Umbilical cord (tissue), 2 donors: Measurements from ENCODE around the gene TMEM266. TPM values are rescaled to one million over a fixed set of nuclear protein-coding genes. Genes with fewer than 3 reads are reported as not detected.

Experiments used
- DNase-seq: peaks from one replicate; pipeline ENCODE4 v3.0.0-alpha.2; 2015; ENCODE audit warnings: low spot score
- total RNA-seq: library from RNA; depleted of rRNA; stranded (reverse); fragments of >200 nt; gene quantifications from one replicate; pipeline ENCODE4 v1.2.3, GENCODE V29; 2014; ENCODE audit warnings: low replicate concordance; ENCODE audit not compliant: insufficient read depth

TMEM266 gene
- total RNA-seq, 1 donor from 2014 or later = 1.4 TPM

GRCh38 chr15:76162036-76162398 lies 102.2 kb downstream of the TMEM266 start:
- DNase-seq = no peak

GRCh38 chr15:76162784-76163456 lies 103.1 kb downstream of the TMEM266 start:
- no peak for DNase-seq

DNA sequence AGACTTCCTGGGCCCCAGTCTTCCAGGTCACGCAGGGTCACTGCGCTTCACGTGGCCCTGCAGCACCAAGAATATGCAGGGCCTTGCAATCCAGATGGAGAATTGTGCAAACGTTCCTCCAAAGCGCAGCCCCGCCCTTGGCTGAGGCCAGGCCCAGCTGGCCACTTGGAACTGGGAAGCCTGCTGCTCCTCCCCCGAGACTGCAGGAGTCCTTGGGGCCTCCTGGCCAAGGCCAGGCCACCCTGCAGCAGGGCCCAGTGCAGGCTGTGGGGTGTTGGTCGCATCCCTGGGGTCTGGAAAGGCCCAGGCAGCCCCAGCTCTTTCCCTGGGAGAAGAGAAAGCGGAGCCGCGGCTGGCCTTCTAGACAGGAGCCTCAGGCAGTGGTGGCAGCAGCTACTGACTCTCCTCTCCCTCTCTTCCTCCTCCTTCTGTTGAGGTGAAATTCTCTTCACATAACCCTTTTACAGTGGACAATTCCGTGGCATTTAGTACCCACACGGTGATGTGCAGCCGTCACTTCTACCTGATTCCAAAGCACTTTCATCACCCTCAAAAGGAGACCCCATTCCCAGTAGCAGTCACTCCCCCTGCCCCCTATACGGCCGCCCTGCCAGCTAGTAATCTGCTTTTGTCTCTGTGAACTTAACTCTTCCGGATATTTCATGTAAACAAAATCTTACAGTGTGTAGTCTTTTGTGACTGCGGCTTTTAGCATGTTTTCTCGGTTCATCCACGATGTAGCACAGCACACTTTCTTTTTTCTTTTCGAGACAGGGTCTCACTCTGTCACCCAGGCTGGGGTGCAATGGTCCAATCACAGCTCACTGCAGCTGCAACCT lies 103.9 kb downstream of the TMEM266 start:
- peak; percentile 79 for DNase-seq

GRCh38 chr15:76164602-76165001 lies 104.8 kb downstream of the TMEM266 start:
- DNase-seq = no peak

DNA sequence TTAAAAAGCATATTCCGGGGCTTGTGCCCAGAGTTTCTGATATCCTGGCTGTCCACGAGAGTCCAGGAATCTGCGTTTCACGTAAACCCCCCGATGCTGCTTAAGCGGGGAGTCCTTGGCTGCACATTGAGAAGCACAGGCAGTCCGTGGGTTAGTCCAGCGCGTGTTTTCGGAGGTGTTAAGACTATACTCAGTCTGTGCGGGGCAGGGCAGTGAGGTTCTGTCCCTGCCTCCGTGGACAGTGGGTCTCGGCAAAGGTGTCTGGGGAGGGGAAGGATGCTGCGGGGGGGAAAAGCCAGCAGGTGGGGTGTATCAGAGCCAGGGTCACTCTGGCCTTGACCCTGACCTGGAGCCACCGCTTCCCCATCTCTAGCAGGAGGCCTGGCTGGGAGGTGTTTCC lies 106.2 kb downstream of the TMEM266 start:
- no peak for DNase-seq

GRCh38 chr15:76168237-76168984 lies 108.6 kb downstream of the TMEM266 start:
- peak; percentile 37 for DNase-seq

GRCh38 chr15:76169018-76169417 lies 109.2 kb downstream of the TMEM266 start:
- DNase-seq = no peak

- peak; percentile 44 for DNase-seq
These were observed 110.4 kb downstream of the TMEM266 start for GRCh38 chr15:76169911-76170800.

GRCh38 chr15:76172782-76173181 lies 113.0 kb downstream of the TMEM266 start:
- DNase-seq = no peak

GRCh38 chr15:76173317-76173834 lies 113.6 kb downstream of the TMEM266 start:
- DNase-seq = no peak

- no peak for DNase-seq
These were observed 114.9 kb downstream of the TMEM266 start for GRCh38 chr15:76174654-76175053.

DNA sequence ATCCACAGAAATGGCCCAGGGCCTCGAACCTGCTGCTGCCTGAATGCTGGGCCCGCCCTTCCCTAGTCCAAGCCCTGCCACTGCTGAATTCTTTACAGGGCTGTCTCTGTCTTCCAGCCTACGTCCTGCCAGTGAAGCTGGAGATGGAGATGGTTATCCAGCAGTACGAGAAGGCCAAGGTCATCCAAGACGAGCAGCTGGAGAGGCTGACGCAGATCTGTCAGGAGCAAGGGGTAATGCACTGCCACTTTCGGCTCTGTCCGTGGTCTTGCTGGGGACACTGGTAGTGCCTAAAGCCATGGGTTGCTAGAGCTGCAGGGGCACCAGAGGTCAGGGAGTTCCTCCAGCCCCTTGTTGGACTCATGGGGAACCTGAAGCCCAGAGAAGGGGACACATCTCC lies 115.7 kb downstream of the TMEM266 start:
- DNase-seq = no peak

- no peak for DNase-seq
These were observed 116.3 kb downstream of the TMEM266 start for GRCh38 chr15:76176059-76176458.

GRCh38 chr15:76176487-76177085 lies 116.8 kb downstream of the TMEM266 start:
- DNase-seq = no peak

GRCh38 chr15:76177491-76178040 lies 117.8 kb downstream of the TMEM266 start:
- no peak for DNase-seq

GRCh38 chr15:76178296-76179000 lies 118.7 kb downstream of the TMEM266 start:
- DNase-seq = no peak

DNA sequence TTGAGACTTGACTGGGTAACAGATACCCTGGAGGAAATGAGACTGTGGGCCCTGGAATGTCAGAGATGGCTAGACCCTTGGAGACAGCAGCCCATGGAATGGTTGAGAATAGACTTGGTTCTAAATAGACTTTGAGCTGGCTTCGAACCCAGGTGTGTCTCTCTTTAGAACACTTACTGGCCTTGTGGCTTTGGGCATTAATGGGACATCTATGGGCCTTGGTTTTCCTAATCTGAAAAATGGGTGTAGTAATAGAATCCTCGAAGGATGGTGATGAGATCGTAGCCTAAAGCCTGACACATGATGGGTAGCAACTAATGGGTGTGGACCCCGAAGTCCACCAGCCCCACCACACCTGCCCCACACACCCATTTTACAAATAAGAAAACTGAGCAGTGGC lies 119.2 kb downstream of the TMEM266 start:
- no peak for DNase-seq

DNA sequence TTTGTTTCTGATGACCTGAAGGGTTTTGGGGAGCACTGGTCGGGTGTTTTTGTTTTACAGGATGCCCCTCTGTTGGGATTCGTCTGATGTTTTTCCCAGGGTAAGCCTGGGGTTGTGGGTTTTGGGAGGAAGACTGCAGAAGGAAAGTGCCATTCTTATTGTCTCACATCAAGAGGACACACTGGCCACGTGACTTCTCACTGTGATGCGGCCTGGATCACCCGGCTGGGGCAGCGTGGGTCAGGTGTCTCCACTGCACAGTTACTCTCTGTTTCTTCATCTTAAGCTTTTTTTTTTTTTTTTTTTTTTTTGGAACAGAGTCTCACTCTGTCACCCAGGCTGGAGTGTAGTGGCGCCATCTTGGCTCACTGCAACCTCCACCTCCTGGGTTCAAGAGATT lies 120.5 kb downstream of the TMEM266 start:
- DNase-seq = no peak

GRCh38 chr15:76181705-76182107 lies 121.9 kb downstream of the TMEM266 start:
- no peak for DNase-seq
